Measurements from ENCODE around the gene MEGF8. TPM values are rescaled to one million over a fixed set of nuclear protein-coding genes. Genes with fewer than 3 reads are reported as not detected.
"Not testable (repeated sequence)": the region's sequence is repeated elsewhere in the genome, so short reads cannot be mapped to it uniquely, and the experiment has no call there.

The MEGF8 gene
- total RNA-seq, 1 donor from 2014 or later, result 75.7 TPM

DNA sequence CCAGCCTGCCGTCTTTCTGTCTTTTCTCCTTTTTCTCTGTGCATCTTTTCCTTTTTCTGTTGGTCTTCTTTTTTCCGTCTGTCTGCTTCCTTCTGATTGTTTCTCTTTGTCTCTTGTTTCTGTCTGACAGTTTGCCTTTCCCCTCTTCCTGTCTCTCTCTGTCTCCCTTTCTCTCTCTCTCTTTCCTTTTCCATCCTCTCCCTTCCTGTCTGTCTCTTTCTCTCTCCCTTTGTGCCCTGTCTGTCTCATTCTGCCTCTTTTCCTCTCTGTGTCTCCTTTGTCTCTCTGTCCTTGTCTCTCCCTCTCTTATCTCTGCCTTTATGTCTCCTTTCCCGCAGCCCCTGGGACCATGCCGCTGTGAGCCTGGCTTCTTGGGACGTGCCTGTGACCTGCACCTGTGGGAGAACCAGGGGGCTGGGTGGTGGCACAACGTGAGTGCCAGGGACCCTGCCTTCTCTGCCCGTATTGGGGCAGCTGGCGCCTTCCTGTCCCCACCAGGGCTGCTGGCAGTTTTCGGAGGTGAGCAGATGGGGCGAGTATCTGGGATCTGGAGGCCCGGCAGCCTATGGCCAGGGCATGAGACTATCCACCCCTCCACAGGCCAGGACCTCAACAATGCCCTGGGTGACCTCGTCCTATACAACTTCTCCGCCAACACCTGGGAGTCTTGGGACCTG, 9.4 kb downstream of the MEGF8 start:
- Mint-ChIP-seq H3K4me3 (ENCODE audit: unreplicated experiment) (no peak overlapping the region), H3K4me1 (ENCODE audit: unreplicated experiment) (peaks cover 7% of the 10 kb centered on the region), H3K36me3 (ENCODE audit: unreplicated experiment) (peaks cover 6% of the 10 kb centered on the region), H3K27me3 (ENCODE audit: unreplicated experiment) (no peaks in the 10 kb centered on the region), H3K27ac (ENCODE audit: unreplicated experiment) (no peak overlapping the region), H3K9me3 (ENCODE audit: unreplicated experiment) (no peaks in the 10 kb centered on the region)
- no peak for TF ChIP-seq CTCF (IDR thresholded peaks at IDR 0.05)
- no peak for DNase-seq (ENCODE audit: extremely low spot score, unreplicated experiment)

DNA sequence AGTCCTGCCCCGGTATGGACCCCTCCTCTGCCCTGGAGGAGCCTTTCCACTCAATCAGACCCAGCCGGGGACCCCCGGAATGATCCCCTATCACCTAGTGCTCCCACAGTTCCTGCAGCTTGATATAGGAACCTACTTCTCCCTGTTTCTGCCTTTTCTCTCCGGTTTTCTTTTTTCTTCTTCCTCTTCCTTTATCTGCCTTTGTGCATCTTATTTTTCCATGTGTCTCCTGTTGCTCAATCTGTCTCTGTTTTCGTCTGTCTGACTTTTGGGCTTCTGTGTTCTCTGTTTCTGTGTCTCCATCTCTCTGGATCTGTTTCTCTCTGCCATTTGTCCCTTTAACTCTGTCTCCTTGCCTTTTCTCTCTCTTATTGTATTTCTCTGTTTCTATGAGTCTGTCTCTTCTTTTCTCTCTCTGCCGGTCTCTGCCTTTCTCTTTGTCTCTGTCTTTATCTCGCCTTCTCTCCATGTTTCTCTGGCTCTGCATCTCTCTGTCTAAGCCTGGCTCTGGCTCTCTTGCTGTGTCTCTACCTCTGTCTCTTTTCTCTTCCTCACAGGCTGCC, 10.0 kb downstream of the MEGF8 start:
- Mint-ChIP-seq H3K27ac (ENCODE audit: unreplicated experiment) (no peak overlapping the region), H3K4me1 (ENCODE audit: unreplicated experiment) (peaks cover 2% of the 10 kb centered on the region), H3K36me3 (ENCODE audit: unreplicated experiment) (peaks cover 6% of the 10 kb centered on the region), H3K27me3 (ENCODE audit: unreplicated experiment) (no peaks in the 10 kb centered on the region), H3K9me3 (ENCODE audit: unreplicated experiment) (no peaks in the 10 kb centered on the region), H3K4me3 (ENCODE audit: unreplicated experiment) (no peak overlapping the region)
- DNase-seq (ENCODE audit: extremely low spot score, unreplicated experiment), result no peak
- no peak for TF ChIP-seq CTCF (IDR thresholded peaks at IDR 0.05)

GRCh38 chr19:42335971-42336370, 10.5 kb downstream of the MEGF8 start:
- no peak for DNase-seq (ENCODE audit: extremely low spot score, unreplicated experiment)
- Mint-ChIP-seq H3K4me1 (ENCODE audit: unreplicated experiment) (no peaks in the 10 kb centered on the region), H3K27ac (ENCODE audit: unreplicated experiment) (no peak overlapping the region), H3K27me3 (ENCODE audit: unreplicated experiment) (no peaks in the 10 kb centered on the region), H3K4me3 (ENCODE audit: unreplicated experiment) (no peak overlapping the region), H3K36me3 (ENCODE audit: unreplicated experiment) (peaks cover 6% of the 10 kb centered on the region), H3K9me3 (ENCODE audit: unreplicated experiment) (no peaks in the 10 kb centered on the region)
- TF ChIP-seq CTCF (IDR thresholded peaks at IDR 0.05), result no peak

DNA sequence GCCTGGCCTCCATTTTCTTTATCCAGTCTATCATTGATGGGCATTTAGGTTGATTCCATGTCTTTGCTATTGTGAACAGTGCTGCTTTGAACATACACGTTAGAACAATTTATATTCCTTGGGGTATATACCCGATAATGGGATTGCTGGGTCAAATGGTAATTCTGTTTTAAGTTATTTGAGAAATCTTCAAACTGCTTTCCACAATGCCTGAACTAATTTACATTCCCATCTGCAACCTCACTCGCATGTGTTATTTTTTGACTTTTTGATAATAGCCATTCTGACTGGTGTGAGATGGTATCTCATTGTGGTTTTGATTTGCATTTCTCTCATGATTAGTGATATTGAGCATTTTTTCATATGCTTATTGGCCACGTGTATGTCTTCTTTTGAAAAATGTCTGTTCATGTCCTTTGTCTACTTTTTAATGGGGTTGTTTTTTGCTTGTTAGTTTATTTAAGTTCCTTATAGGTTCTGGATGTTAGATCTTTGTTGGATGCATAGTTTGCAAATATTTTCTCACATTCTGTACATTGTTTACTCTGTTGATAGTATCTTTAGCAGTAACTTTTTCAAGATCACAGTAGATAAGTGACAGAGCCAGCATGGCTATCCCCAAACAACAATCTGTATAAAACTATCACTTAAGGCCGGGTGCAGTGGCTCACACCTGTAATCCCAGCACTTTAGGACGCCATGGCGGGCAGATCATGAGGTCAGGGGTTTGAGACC, 13.9 kb downstream of the MEGF8 start:
- H3K4me1 Mint-ChIP-seq (ENCODE audit: unreplicated experiment); H3K9me3 Mint-ChIP-seq (ENCODE audit: unreplicated experiment); DNase-seq (ENCODE audit: extremely low spot score, unreplicated experiment); H3K27ac Mint-ChIP-seq (ENCODE audit: unreplicated experiment); H3K4me3 Mint-ChIP-seq (ENCODE audit: unreplicated experiment); H3K27me3 Mint-ChIP-seq (ENCODE audit: unreplicated experiment); H3K36me3 Mint-ChIP-seq (ENCODE audit: unreplicated experiment): not testable (repeated sequence)

- peaks cover 13% of the 10 kb centered on the region for H3K36me3 Mint-ChIP-seq (ENCODE audit: unreplicated experiment)
- not testable (repeated sequence) for DNase-seq (ENCODE audit: extremely low spot score, unreplicated experiment); H3K9me3 Mint-ChIP-seq (ENCODE audit: unreplicated experiment)
These were observed 14.5 kb downstream of the MEGF8 start for GRCh38 chr19:42339922-42340321.

More at GRCh38 chr19:42339922-42340321, 14.5 kb downstream of the MEGF8 start:
- H3K27ac Mint-ChIP-seq (ENCODE audit: unreplicated experiment); H3K4me3 Mint-ChIP-seq (ENCODE audit: unreplicated experiment); H3K27me3 Mint-ChIP-seq (ENCODE audit: unreplicated experiment); H3K4me1 Mint-ChIP-seq (ENCODE audit: unreplicated experiment): not testable (repeated sequence)
